Stimulated activated CD8-positive, alpha-beta memory T cell treated with anti-CD3 and anti-CD28 coated beads, Interleukin-2, amount 100 ng/mL, for 1 hour (primary cell): ENCODE measurements around the gene CACNB2.

Source experiments
- DNase-seq, 2 donors: peaks; one replicate each; pipeline ENCODE4 v3.0.0-alpha.2; 2020; ENCODE audit warnings: low read depth in 2 of 2

The CACNB2 gene

GRCh38 chr10:18293536-18294510 is 153.6 kb downstream of the CACNB2 start:
- DNase-seq = no peak

DNA sequence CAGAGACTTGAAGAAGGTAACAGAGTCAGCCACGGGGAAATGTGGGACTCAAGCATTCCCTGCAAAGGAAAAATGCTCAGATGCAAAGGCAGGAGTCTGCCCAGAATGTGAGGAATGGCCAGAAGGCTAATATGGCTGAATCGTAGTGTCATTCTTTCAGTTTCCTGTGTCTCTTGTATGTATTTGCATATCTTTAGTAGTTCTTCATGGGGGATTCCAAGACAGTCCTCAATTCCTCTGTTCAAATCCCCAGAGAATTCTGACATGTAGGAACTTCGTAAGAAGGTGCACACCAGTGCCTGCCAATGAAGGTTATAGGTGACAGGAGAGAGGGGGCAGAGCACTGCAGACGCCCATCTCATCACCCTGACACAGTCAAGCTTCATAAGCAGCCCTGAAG is 154.4 kb downstream of the CACNB2 start:
- no peak for DNase-seq

- DNase-seq = no peak
These were observed 157.4 kb downstream of the CACNB2 start for GRCh38 chr10:18297659-18298058.

DNA sequence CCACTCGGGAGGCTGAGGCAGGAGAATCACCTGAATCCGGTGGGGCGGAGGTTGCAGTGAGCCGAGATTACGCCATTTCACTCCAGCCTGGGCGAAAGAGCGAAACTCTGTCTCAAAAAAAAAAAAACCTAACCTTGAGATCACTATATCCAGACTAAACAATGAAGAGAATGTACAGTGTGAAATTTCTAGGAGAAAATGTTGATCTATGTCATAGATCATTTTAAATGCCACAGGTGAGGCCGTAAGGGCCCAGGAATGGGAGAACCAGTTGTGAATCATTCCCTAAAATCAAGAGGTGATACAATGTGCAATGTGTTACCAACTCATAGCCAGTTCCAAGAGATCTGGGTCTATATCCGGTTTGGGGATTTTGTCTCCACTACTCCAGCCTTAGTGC is 158.0 kb downstream of the CACNB2 start:
- DNase-seq = no peak

GRCh38 chr10:18303851-18304801 is 163.9 kb downstream of the CACNB2 start:
- no peak for DNase-seq

- DNase-seq = no peak
These were observed 165.8 kb downstream of the CACNB2 start for GRCh38 chr10:18306031-18306430.

DNA sequence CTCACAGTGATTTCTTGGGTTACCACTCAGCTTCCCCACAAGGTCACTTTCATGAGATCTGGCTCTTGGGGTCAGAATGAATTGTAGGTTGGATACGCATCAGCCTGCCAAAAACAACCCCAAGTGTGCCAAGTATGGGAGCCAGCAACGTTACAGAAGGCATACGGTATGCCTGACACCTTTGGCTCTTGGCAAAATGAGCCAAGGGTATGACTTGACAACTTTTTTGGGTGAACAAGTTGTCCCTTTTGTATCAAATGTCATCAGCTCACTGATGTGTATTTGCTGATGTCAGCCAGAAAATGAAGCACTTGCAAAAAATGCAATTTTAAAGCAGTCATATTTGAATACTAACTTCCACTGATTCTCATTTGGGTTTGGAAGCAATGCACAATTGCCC is 168.4 kb downstream of the CACNB2 start:
- no peak for DNase-seq

DNA sequence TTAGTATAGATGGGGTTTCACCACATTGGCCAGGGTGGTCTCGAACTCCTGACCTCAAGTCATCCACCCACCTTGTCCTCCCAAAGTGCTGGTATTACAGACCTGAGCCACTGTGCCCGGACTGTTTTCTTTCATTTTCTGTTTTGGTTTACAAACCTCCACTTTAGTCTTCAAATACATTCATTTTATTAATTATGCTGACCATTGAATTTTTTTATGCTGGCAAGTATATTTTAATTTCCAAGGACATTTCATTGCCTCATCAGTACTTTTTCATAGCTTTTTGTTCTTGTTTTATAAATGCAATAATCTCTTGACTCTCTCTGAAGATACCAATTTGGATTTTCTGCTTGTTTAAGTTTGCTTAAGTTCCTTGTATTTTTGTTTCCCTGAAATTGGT is 170.5 kb downstream of the CACNB2 start:
- no peak for DNase-seq

GRCh38 chr10:18312374-18313139 is 172.3 kb downstream of the CACNB2 start:
- DNase-seq = no peak

- DNase-seq = no peak
These were observed 172.9 kb downstream of the CACNB2 start for GRCh38 chr10:18313140-18313530.

GRCh38 chr10:18313626-18314025 is 173.4 kb downstream of the CACNB2 start:
- DNase-seq = no peak

- no peak for DNase-seq
These were observed 179.4 kb downstream of the CACNB2 start for GRCh38 chr10:18319628-18320027.

DNA sequence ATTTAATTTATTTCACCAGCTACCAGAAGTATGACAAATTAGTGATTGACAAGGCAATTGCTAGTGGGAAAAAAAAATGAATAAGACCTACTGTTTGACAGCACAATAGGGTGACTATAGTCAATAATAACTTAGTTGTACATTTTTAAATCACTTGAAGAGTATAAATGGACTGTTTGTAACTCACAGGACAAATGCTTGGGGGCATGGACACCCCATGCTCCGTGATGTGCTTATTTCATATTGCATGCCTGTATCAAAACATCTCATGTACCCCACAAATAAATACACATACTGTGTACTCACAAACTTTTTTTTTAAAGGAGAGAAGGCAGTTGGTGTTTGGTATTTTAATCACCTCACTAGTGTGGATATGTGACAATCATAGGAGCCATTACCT is 181.1 kb downstream of the CACNB2 start:
- no peak for DNase-seq

GRCh38 chr10:18323916-18324315 is 183.7 kb downstream of the CACNB2 start:
- DNase-seq = no peak

- DNase-seq = no peak
These were observed 185.2 kb downstream of the CACNB2 start for GRCh38 chr10:18325410-18325809.

GRCh38 chr10:18325889-18326531 is 185.8 kb downstream of the CACNB2 start:
- DNase-seq = no peak

DNA sequence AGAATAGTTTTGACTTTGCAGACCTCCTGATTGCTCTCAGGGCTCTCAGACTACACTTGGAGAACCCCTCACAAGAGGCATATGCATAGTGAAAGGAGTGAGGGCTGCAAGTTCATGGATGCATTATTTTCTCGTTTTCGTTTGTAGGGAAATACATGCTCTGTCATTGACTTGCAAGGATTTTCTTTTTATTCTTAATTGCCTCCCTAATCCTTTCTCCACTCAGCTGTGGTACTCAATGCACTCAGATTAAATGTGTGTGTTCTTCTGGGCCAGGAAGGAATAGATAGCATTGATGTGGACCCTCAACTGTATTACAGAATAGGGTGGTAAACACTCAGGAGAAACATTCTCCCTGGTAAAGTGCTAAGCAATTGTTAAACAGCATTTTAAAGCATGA is 188.7 kb downstream of the CACNB2 start:
- DNase-seq = no peak

- no peak for DNase-seq
These were observed 191.8 kb downstream of the CACNB2 start for GRCh38 chr10:18332048-18332447.

DNA sequence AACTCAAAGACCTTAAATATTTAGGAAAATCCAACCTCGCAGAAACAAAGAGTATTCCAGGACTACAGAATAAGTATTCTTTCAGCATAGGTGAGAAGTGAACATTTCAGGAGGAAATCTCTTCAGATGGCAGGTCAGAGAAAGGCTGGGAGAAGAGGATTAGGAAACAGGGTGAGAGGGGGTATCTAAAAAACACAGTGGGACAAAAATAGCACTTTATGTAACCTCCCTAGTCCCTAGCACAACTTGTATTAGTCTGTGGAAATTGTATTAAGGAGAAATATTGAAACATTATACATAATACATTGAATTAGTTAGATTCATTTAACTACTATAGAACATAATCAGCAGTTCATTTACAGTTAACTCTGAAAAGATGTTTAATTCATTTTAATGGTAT is 192.3 kb downstream of the CACNB2 start:
- no peak for DNase-seq

GRCh38 chr10:18333621-18334020 is 193.4 kb downstream of the CACNB2 start:
- no peak for DNase-seq
